Lung (tissue), 12 donors: ENCODE data around the gene DRGX. TPM values are rescaled to one million over a fixed set of nuclear protein-coding genes. Genes with fewer than 3 reads are reported as not detected.

Source experiments
- ATAC-seq: fragments of 200-7000 bp; cut with Tn5 transposase; one replicate; pipeline ENCODE4 v1.9.1; 2020; ENCODE audit warnings: moderate number of reproducible peaks; ENCODE audit not compliant: insufficient read depth, low FRiP score
- DNase-seq, 3 donors: peaks; one replicate each; pipeline ENCODE4 v3.0.0-alpha.2; 2013 to 2017
- H3K27ac ChIP-seq, 2 donors: one replicate each; pipeline ENCODE4 v1.5.1; 2013; ENCODE audit warnings: mild to moderate bottlenecking in 2 of 2, moderate library complexity in 2 of 2, control low read depth in 1 of 2, inconsistent platforms in 1 of 2, low read depth in 1 of 2, low read length in 1 of 2
- H3K27me3 ChIP-seq, 3 donors: one replicate each; pipeline ENCODE4 v1.5.1; 2013; ENCODE audit warnings: low read length in 2 of 3; ENCODE audit not compliant: control insufficient read depth in 3 of 3, insufficient read depth in 3 of 3
- H3K36me3 ChIP-seq, 4 donors: one replicate each; pipeline ENCODE4 v1.5.1; 2013; ENCODE audit warnings: low read length in 4 of 4, mild to moderate bottlenecking in 1 of 4, moderate library complexity in 1 of 4; ENCODE audit not compliant: control insufficient read depth in 4 of 4, insufficient read depth in 4 of 4
- H3K4me1 ChIP-seq, 5 donors: one replicate each; pipeline ENCODE4 v1.5.1; 2013; ENCODE audit warnings: low read length in 5 of 5, mild to moderate bottlenecking in 2 of 5, moderate library complexity in 1 of 5; ENCODE audit not compliant: control insufficient read depth in 5 of 5, insufficient read depth in 5 of 5
- H3K4me3 ChIP-seq: one replicate; pipeline ENCODE4 v1.5.1; 2013; ENCODE audit warnings: mild to moderate bottlenecking, control low read depth, moderate library complexity
- H3K9ac ChIP-seq, 2 donors: one replicate each; pipeline ENCODE4 v1.5.1; 2013; ENCODE audit warnings: low read length in 2 of 2, control low read depth in 1 of 2; ENCODE audit not compliant: insufficient read depth in 1 of 2
- H3K9me3 ChIP-seq, 4 donors: one replicate each; pipeline ENCODE4 v1.5.1; 2013; ENCODE audit warnings: low read length in 3 of 4, mild to moderate bottlenecking in 1 of 4, moderate library complexity in 1 of 4; ENCODE audit not compliant: control insufficient read depth in 4 of 4, insufficient read depth in 3 of 4
- CTCF ChIP-seq: IDR thresholded peaks from 2 replicates; pipeline ENCODE4 v1.5.1; 2012; ENCODE audit warnings: mild to moderate bottlenecking; ENCODE audit errors: control extremely low read depth, extremely low read depth
- WGBS, 2 donors: extraction: QIAGEN DNeasy Blood & Tissue Kit; methylation state at CpG; one replicate each; pipeline ENCODE4 v1.1.7; 2013; 5-methylcytosine and 5-hydroxymethylcytosine counted together
- polyA plus RNA-seq, 2 donors: library from polyadenylated mRNA; stranded (reverse); fragments of 200-250 nt; gene quantifications; one replicate each; pipeline ENCODE4 v1.2.1, GENCODE V29; 2013
- total RNA-seq, 2 donors: library from RNA; depleted of rRNA in 1 of 2; stranded (reverse); fragments of >200 nt in 1 of 2; gene quantifications; one replicate each; pipeline ENCODE4 v1.2.1, GENCODE V29; 2014 to 2021
- donor health status: control.
- donor health status: control.
- donor health status: Bipolar disorder and iron deficiency.
- donor health status: healthy.
- donor health status: DM: yes; HTN: yes; CAD: no.

Gene DRGX
- total and polyA plus RNA-seq, 4 donors, result 0.10 TPM; not detected in 3

DNA sequence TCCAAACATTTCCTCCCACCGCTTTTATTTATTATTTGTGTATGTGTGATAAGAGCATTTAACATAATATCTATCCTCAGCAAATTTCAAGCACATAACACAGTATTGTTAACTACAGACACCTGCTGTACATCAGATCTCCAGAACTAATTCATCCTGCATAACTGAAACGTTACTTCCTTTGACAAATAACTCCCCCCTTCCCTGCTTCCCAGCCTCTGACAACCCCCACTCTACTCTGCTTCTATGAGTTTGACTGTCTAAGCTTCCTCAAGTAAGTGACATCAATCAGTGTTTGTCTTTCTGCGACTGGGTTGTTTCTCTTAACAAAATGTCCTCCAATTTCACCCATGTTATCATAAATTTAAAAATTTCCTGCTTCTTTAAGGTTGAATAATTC is 74.9 kb downstream of the DRGX start:
- H3K4me1 ChIP-seq, result peaks cover 0 to 4% (median 0%) of the 10 kb centered on the region in 5 donors
- no peaks in the 10 kb centered on the region for H3K36me3 ChIP-seq
- H3K9ac ChIP-seq, result no peak overlapping the region
- no peak overlapping the region for H3K4me3 ChIP-seq
- H3K9me3 ChIP-seq, result no peaks in the 10 kb centered on the region
- H3K27ac ChIP-seq, result no peak overlapping the region
- no peak for TF ChIP-seq CTCF
- WGBS, 2 donors, result 64 to 77% methylated on average over 3 of the region's 3 CpGs
- H3K27me3 ChIP-seq, result no peaks in the 10 kb centered on the region
- ATAC-seq (no peak), DNase-seq (no peak)

- no peak for TF ChIP-seq CTCF
- peaks cover 0 to 4% (median 0%) of the 10 kb centered on the region in 5 donors for H3K4me1 ChIP-seq
- no peak for DNase-seq
- H3K9me3 ChIP-seq, result no peaks in the 10 kb centered on the region
- H3K27ac ChIP-seq, result no peak overlapping the region
- no peaks in the 10 kb centered on the region for H3K27me3 ChIP-seq
- 99% methylated on average over 2 of the region's 2 CpGs for WGBS, 2 donors
- no peak for ATAC-seq
- no peak overlapping the region for H3K9ac ChIP-seq
- no peaks in the 10 kb centered on the region for H3K36me3 ChIP-seq
- H3K4me3 ChIP-seq, result no peak overlapping the region
These were observed 75.7 kb downstream of the DRGX start for GRCh38 chr10:49320191-49320590.

- Histone ChIP-seq H3K4me1 (peaks cover 0 to 4% (median 0%) of the 10 kb centered on the region in 5 donors), H3K36me3 (no peaks in the 10 kb centered on the region), H3K27ac (no peak overlapping the region), H3K9ac (no peak overlapping the region), H3K4me3 (no peak overlapping the region), H3K27me3 (no peaks in the 10 kb centered on the region), H3K9me3 (no peaks in the 10 kb centered on the region)
- ATAC-seq, result no peak
- WGBS, 2 donors, result 72 to 92% methylated on average over 1 of the region's 1 CpG
- no peak for TF ChIP-seq CTCF
- DNase-seq, result no peak
These were observed 76.7 kb downstream of the DRGX start for GRCh38 chr10:49319206-49319605.

- Histone ChIP-seq H3K9me3 (no peaks in the 10 kb centered on the region), H3K4me1 (peaks cover 0 to 4% (median 0%) of the 10 kb centered on the region in 5 donors), H3K9ac (no peak overlapping the region), H3K4me3 (no peak overlapping the region), H3K27me3 (no peaks in the 10 kb centered on the region), H3K36me3 (no peaks in the 10 kb centered on the region), H3K27ac (no peak overlapping the region)
- DNase-seq (no peak), ATAC-seq (no peak)
- no peak for TF ChIP-seq CTCF
These were observed 77.1 kb downstream of the DRGX start for GRCh38 chr10:49318755-49319154.
